GM08714 (cell line): ENCODE measurements around the gene KIAA1755.

Source experiments
- H3K4me3 ChIP-seq: fragments of 200-500 bp; sonication (Bioruptor generic); 2 replicates; pipeline ENCODE4 v1.5.1; 2014; ENCODE audit warnings: mild to moderate bottlenecking, low read length, inconsistent platforms
- ZNF274 ChIP-seq: IDR thresholded peaks from 2 replicates; pipeline ENCODE4 v1.6.1; 2012; ENCODE audit warnings: mild to moderate bottlenecking, low read depth, low read length

Gene KIAA1755

DNA sequence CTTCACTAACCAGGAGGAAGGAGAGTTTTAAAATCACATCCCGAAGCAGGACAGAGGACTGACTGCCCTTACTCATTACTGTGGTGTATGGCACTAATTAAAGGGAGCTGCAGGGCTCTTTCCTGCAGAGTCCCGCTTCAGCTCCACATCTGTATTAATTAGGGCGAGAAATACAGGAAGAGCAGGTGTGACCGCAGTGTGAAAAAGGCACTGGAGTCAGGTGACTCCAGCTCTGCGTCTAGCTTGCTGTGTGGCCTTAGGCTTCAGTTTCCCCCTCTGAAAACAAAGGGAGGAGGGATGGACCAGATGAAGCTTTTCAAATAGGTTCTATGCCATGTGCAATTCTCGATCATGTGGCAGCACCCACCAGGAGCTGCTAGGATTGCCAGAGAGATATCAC lies 34.0 kb downstream of the KIAA1755 start:
- no peak for TF ChIP-seq ZNF274
- H3K4me3 ChIP-seq, result no peak overlapping the region

- no peak overlapping the region for H3K4me3 ChIP-seq
- TF ChIP-seq ZNF274, result no peak
Measured at GRCh38 chr20:38225900-38226263, 34.7 kb downstream of the KIAA1755 start.

- H3K4me3 ChIP-seq, result no peak overlapping the region
- TF ChIP-seq ZNF274, result no peak
Measured at GRCh38 chr20:38225240-38225899, 35.2 kb downstream of the KIAA1755 start.

GRCh38 chr20:38224531-38224930 lies 36.0 kb downstream of the KIAA1755 start:
- no peak for TF ChIP-seq ZNF274
- no peak overlapping the region for H3K4me3 ChIP-seq

DNA sequence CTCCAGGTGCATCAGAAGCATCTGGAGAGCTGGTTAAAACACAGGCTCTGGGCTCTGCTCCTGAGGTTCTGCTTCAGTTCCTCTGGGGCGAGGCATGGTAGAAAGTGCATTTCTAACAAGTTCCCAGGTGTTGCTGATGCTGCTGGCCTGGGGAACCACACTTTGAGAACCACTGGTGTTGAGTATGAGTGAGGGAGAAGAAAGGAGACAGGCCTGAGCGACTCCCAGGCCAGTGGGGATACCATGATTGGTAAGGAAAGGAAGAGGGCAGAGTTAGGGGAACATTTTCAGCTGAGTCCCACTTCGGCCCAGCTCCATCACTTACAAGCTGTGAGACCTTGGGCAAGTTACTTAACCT lies 36.8 kb downstream of the KIAA1755 start:
- no peak for TF ChIP-seq ZNF274
- no peak overlapping the region for H3K4me3 ChIP-seq

DNA sequence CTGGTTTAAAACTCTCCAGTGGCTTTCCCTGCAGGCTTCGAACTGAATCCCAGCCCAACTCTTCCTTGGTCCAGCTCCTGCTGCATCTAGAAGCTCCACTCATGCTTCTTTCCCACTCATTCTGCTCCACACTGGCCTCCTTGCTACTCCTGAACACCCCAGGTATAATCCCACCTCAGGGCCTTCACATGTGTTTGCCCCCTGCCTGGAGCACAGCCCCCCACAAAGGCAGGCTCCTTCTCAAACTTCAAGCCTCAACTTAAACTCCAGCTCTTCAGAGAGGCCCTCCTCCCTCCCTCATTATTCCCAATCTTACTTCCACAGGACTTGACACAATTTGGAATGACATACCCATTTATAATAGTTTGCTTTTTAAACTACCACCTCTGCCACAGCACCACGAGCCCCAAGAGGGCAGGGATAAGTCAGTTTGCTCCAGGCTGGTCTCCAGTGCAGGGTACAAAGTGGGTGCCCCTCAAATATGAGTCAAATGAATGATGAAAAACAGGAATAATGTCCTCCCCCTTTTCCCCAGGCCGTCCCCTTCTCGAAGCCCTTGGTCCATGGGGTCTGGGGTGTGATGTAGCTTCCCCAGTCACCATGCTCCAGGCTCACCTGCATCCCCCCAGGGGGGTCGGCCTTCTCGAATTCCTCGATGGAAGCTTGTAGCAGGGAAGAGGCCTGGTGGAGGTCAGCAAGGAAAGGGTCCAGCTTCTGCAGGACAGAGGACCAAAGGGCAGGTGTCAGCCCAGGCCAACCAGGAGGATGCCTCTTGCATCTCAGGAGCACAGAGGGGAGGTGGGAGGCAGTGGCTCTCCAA lies 37.4 kb downstream of the KIAA1755 start:
- H3K4me3 ChIP-seq, result no peak overlapping the region
- TF ChIP-seq ZNF274, result no peak

- no peak overlapping the region for H3K4me3 ChIP-seq
- no peak for TF ChIP-seq ZNF274
Measured at GRCh38 chr20:38222231-38222922, 38.2 kb downstream of the KIAA1755 start.

DNA sequence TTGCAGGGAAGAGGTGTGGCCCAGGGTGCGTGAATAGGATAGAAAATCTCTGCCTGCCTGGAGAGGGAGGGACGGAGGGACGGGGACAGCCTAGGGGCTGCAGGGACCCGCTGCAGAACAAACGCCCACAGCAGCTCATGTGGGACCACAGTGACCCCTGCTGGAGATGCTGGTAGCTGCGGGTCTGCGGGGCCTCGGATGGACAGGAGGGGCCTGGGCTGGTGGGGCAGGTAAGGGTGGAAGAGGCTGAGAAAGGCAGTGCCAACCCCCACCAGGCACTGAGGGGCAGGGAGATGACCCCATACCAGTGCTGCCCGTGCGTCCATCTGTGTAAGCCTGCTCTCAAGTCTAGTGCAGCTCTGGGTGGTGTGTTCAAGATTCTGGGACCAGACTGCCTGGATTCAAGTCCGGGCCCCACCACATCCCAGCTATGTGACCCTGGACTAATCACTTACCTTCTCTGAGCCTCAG lies 39.4 kb downstream of the KIAA1755 start:
- H3K4me3 ChIP-seq, result no peak overlapping the region
- TF ChIP-seq ZNF274, result no peak

DNA sequence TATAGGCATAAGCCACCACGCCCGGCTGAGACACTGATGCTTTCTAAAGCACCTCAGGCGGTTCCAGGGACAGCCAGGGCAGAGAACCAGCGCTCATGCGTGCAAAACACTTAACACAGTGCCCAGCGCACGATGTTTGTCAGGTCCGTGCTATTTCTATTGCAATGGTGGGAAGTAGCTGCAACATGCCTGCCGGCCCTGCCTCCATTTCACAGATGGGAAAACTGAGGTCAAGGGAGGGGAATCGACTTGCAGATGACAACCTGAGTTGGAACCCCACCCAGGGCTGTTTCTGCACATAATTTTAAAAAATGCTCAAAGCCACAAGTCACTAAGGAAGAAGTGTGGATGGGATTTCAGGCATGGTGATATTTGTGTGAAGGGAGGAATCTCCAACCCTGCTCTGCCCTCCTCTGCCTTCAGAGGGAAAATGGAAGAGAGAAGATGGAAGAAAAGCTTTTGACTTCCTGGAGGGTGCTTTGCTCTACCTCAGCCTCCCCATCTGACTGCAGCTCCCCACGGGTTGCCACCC lies 39.9 kb downstream of the KIAA1755 start:
- no peak for TF ChIP-seq ZNF274
- H3K4me3 ChIP-seq, result no peak overlapping the region

DNA sequence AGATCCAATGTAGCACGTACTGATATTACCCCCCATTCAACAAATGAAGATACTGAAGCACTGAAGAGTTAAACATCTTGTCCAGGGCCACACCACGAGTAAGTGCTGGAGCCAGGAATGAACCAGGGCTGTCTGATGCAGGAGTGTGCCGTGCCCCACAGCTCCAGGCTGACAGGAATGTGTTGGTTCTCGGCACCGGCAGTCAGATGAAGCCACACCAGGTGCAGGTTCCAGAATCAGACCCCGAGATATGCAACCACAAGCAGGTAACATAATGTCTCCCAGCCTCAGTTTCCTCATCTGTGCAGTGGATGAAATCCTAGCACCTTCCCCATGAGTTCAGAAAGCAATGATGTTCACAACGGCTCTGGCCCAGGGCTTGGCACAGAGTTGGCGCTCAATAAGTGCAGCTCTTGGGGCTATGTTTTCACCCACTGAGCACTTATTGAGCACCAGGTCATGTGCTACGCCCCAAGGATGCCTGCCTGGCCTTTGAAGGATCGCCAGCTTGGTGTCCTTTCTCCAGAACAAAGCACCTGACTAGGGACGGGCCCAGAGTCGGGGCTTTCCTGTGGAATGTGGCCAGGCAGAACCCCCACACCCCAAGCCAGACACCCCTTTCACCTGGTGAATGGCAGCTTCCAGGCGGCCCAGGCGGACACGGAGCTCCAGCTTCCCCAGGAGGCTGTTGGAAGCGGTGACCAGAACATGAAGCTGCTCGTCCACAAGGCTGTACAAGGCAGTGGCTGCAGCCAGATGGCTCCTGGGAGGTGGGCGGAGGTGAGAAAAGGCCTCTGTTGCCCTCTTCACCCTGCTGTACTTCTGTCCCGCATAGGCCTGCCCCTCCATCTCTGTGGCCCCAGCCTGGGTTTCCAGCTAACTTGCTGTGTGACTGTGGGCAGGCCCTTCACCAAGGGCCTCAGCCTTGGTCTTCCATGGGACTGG lies 41.3 kb downstream of the KIAA1755 start:
- no peak overlapping the region for H3K4me3 ChIP-seq
- no peak for TF ChIP-seq ZNF274

DNA sequence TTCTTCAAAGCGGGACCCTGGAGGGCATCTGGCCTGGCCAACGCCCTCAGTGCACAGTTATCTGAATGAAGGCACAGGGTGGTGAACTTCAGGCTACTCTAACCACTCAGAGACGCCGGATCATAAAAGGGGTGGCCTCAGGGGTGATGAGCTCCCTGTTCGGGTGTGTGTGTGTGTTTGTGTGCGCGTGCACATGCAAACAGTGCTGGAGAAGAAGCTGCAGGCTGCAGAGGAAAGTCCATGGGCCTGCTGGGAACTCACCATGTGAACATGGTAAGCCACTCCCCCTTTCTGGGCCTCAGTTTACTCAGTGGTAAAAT lies 42.0 kb downstream of the KIAA1755 start:
- no peak overlapping the region for H3K4me3 ChIP-seq
- no peak for TF ChIP-seq ZNF274

DNA sequence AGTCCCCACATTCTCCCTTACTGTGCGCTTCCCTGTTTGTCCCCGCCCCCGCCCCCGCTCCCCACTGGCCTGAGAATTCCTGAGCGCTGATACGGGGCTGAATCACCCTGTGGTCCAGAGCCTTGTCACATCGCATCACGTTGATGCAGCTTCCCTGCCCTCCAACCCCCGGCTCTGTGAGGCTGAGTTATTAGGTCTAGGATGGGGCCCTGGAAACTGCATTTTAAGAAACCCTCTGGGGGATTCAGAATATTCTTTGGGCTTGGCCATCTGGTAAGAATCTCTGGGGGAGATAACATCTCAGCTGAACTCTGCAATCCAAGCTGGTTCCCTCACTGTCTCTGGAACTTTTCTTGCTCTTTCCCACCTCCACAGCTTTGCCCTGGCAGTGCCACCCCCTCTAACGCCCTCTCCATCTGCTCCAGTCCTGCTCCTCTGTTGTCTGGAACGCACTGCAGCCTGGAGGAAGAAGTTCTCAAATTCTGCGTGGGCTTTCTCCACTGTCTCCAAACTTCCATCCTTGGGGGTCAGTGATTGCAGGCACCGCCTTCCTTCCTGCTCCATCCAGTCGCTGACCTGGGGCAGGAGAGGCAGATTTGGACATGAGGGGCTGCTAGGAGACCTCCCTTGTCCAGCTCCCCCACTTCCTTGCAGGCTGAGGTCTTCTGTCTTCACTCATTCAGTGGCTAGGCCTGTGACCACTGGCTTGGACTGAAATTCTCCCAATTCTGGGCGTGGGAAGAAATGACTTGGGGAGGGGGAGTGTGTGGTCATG lies 42.6 kb downstream of the KIAA1755 start:
- H3K4me3 ChIP-seq, result no peak overlapping the region
- no peak for TF ChIP-seq ZNF274
